RPMI7951 (cell line): ENCODE measurements around the gene RCSD1. TPM values are rescaled to one million over a fixed set of nuclear protein-coding genes. Genes with fewer than 3 reads are reported as not detected.
"Not testable (repeated sequence)": the region's sequence is repeated elsewhere in the genome, so short reads cannot be mapped to it uniquely, and the experiment has no call there.

Source experiments
- DNase-seq: peaks from one replicate; pipeline ENCODE4 v3.0.0-alpha.2; 2012; ENCODE audit warnings: low read depth
- total RNA-seq: library from RNA; depleted of rRNA; stranded (reverse); fragments of >200 nt; shearing (Covaris generic); gene quantifications from 2 replicates; pipeline ENCODE4 v1.2.3, GENCODE V29; 2014; rRNA removed

RCSD1 gene
- total RNA-seq, result 0.12 and 0.59 TPM in 2 replicates

DNA sequence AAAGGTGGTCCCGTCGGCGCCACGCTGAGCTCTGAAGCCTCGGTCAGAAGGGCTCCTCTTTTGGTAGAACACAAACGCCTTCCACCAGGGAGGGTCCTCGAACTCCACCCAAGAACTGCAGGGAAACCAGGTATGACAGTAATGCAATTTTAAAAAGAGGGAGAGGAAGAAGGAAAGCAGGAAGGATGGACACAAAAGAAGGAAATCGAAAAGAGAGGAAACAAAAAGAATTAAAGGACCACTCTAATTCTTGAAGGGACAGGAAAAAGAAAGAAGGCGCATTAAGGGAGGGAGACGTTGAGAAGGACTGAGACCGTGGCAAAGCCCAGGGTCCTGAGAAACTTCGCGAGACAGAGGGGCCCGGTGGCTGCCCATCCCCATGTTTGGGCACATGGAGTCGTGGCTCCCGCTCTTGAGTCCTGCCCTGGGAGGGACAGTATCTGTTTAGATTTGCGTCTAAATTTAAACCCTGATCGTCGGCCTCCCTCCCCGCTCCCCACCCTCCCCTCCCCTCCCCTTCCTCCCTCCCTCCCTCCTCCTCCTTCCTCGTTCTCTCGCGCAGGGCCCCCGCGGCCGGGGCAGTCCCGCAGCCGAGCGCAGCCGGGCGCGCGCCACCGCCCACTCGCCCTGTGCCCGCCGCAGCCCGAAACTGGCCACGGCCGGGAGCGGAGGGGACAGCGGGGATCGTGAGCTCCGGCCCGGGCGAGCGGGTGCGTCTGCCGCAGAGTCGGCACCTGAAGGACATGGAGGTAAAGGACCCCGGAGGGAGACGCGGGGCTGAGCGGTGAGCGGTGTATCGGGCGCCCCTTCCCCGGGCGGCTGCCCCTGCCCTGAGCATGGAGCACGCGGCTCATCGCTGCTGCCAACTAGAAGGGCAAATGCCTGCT lies at the start of gene RCSD1:
Gene RCSD1 (plus strand): TSS at position 552 of the 887 bp plus-strand sequence. CDS start 192 bp downstream, at position 744.
- DNase-seq, result no peak

GRCh38 chr1:167582064-167582463 lies 48.0 kb upstream of the RCSD1 start:
- DNase-seq, result no peak

DNA sequence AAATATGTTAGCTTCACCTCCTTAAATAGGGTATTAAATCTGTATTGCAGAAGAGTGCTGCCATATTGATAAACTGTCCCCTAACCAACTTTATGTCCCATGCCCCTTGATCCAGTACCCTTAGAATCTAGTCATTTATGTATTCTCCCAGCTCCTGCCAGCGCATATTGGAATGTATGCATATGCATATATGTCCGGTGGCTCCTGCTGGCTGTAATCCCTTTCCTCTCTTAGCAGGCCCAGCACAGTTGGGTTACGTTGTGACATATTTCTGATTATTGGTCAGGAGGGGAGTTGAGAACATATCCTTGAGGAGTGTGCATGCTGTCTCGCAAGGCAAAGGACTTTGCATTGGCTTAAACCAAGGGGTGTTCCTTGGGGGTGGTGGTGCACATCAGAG lies 47.3 kb upstream of the RCSD1 start:
- no peak for DNase-seq

- DNase-seq, result no peak
These were observed 45.5 kb upstream of the RCSD1 start for GRCh38 chr1:167584581-167584980.

- DNase-seq, result no peak
These were observed 42.7 kb upstream of the RCSD1 start for GRCh38 chr1:167587342-167587741.

- DNase-seq, result no peak
These were observed 42.2 kb upstream of the RCSD1 start for GRCh38 chr1:167587872-167588271.

GRCh38 chr1:167588361-167588760 lies 41.7 kb upstream of the RCSD1 start:
- DNase-seq, result no peak

GRCh38 chr1:167592475-167592874 lies 37.6 kb upstream of the RCSD1 start:
- no peak for DNase-seq

DNA sequence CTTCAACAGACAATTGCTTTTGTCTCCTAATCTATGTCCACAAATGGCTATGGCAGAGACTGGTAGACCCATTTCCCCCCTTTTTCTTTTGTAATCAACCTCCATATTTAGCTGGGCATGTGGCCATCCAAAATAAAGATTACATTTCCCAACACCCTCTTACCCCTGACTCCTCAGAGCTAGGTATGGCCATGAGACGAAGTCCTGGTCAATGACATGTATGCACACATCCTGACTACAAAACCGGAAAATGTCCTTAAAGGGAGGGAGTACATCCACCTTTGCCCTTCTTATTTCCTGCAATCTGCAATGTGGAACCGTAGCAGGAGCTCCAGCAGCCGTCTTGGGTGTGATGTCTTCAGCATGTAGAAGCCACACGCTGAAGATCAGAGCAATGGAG lies 36.2 kb upstream of the RCSD1 start:
- no peak for DNase-seq

DNA sequence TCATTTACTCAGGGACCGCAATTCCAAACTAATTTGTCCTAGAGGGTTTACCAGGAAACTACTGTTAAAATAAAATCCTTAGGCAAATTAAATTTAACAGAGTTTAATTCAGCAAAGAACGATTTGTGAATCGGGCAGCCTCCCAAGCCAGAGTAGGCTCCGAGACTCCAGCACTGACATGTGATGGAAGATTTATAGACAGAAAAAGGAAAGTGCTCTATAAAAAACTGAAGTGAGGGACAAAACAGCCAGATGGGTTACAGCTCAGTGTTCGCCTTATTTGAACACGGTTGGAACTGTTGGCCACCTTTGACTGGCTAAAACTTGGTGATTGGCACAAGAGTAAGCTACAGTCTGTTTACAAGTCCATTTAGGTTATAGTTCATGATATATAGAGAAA lies 35.2 kb upstream of the RCSD1 start:
- DNase-seq, result no peak

DNA sequence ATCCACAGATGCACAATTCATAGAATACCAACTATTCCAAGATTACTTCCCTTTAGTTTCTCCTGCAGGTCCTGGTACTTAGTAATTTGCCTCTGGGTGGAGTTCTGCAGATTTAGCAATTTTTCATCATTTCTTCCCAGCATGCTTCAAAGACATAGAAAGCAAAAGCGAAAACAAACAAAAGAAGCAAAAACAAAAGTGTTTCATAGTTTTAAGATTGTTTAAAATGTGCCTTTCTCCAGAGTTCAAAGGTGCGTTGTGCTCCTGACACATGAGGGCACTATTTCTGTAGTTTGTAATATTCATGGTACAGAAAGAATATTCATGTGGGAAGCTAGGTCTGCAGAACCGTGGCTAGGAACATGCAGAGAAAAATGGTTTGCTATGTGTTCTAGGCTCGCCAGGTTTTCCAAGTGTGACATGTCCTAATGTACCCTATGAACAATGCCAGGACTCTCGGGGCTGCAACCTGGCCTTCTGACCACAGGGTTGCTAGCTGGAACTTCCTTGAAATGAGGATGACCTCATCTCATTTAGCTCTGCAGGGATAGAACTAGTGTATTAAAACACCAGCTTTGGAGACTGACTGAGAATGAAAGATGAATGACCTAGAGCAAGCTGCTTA lies 30.0 kb upstream of the RCSD1 start:
- peak; percentile 50 for DNase-seq

DNA sequence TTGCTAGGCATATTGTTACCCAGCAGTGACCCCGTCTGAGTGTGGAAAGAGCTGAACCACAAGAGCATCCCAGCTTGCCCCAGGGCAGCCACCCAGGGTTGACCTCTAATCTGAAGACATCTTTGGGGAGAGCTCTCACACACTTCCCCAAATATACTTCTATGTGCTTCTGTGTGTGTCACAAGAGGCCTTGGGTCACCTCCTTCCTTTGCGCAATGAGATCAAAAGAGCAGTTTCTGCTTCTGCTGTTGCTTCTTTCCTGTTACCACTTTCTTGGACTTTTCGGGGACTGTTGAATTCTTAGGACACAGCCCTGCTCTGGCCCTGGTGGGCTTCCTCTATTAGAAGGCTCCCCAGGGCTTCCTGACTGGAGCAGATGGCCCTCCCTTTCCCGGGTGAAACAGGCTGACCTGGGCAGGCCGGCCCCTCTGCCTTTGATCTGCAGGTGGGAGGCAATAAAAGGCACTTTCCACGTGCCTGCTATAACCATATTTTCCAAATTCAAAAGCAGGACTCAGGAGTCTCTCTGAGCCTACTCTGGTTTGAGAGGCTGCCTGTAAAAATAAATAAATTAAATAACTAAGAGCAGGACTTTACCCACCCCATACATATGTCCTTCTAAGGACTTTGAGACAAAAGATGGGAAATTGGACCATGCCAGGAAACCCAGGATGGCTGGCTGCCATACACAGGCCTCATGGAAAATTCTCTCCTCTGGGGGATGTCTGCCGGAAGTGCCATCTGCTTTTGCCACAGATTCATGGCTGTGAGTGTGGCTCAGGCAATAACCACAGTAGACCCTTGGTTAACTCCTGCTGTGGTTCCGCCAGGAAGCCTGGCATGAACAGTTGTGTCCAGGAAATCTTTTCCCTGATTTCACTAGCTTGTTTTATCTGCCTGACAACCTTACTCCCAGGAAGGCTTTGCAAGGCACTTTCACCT lies 28.3 kb upstream of the RCSD1 start:
- DNase-seq, result peak; percentile 68

GRCh38 chr1:167602840-167603239 lies 27.2 kb upstream of the RCSD1 start:
- no peak for DNase-seq

GRCh38 chr1:167605576-167605975 lies 24.5 kb upstream of the RCSD1 start:
- peak; percentile 34 for DNase-seq

GRCh38 chr1:167611983-167612382 lies 18.0 kb upstream of the RCSD1 start:
- DNase-seq, result no peak

DNA sequence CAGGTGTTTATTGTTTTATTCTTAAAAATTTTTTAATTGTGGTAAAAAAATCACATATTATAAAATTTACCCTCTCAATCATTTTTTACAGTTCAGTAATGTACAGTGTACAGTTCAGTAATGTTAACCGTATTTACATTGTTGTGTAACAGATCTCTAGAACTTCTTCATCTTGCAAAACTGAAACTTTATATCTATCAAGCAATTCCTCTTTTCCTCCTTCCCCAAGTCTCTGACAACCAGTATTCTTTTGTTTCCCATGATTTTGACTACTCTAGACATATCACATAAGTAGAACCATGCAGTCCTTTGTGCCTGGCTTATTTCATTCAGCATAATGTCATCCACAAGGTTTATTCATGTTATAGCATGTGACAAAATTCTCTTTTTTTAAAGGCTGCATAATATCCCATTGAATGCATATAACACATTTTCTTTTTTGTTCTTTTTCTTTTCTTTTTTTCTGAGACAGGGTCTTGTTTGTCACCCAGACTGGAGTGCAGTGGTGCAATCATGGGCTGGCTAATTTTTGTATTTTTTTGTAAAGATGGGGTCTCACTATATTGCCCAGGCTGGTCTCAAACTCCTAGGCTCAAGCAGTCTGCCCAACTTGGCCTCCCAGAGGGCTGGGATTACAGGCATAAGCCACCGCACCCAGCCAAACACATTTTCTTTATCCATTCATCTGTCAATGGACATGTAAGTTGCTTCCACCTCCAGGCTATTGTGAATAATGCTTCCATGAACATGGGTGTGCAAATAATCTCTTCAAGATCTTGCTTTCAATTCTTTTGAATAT lies 17.2 kb upstream of the RCSD1 start:
- no peak for DNase-seq

- DNase-seq, result not testable (repeated sequence)
These were observed 16.0 kb upstream of the RCSD1 start for GRCh38 chr1:167613984-167614383.

DNA sequence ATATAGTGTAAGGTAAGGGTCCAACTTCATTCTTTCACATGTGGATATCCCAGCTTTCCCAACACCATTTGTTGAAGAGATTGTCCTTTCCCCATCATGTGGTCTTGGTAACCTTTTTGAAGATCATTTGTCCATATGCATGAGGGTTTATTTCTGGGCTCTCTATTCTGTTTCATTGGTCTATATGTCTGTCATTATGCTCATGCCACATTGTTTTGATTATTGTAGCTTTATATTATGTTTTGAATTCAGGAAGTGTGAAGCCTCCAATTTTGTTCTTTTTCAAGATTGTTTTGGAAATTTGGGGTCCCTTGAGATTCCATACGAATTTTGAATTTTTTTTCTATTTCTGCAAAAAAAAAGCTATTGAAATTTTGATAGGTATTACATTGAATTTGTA lies 15.2 kb upstream of the RCSD1 start:
- no peak for DNase-seq

GRCh38 chr1:167616521-167616920 lies 13.5 kb upstream of the RCSD1 start:
- DNase-seq, result no peak

DNA sequence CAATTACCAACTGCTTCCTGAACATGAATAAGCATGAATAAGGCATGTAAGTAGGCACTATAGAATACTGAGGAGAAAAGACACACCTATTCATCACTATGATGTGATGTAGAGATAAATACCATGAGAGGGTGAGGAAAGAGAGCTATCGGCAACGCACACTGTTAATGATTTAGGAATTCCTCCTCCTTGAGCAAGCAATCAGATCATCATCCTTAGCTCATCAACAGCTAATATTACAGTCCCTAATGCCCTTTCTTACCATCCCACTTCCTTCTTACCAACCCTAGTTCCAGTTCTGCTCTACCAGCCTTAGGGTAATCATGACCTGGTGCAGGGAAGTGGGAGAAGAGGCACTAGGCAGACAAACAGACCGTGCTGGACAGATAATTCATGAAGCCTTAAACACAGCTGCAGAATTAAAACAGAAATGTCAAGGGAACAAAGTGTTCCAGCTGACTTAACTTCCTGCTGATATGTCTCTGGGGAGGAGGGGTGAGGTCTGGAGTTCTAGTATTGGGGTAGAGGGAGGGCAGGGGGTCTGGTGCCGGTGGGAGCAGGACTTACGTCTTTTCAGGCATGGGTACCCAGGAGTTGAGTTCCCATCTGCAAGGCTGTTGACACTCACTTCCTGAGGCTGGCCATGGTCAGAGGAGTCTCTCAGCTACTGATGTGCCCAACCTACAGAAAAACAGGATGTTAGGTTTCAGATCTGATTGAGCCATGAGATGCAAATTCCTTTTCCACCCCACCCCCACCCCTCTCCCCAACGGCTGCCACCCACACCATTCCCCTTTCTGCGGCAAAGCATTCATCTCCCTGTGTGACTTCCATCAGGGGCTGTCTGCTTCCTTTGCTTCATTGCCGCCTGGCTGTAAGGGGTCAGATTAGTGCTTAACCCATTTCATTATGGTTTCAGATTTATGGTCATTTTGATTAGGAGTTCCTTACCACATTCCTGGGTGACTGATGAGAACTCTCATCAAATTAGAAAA lies 12.6 kb upstream of the RCSD1 start:
- DNase-seq, result peak; percentile 17
